Peyer's patch (tissue), 4 donors: ENCODE measurements around the gene CD2AP. TPM values are rescaled to one million over a fixed set of nuclear protein-coding genes. Genes with fewer than 3 reads are reported as not detected.

Source experiments
- DNase-seq, 3 donors: peaks; one replicate each; pipeline ENCODE4 v3.0.0-alpha.2; 2017 to 2019
- H3K27ac ChIP-seq, 4 donors: fragments of 200-600 bp; sonication (generic); one replicate each; pipeline ENCODE4 v1.5.1; 2016 to 2019
- H3K27me3 ChIP-seq, 2 donors: fragments of 200-600 bp; sonication (generic); one replicate each; pipeline ENCODE4 v1.5.1; 2019
- H3K36me3 ChIP-seq, 3 donors: fragments of 200-600 bp; sonication (generic); one replicate each; pipeline ENCODE4 v1.5.1; 2016 to 2019
- H3K4me1 ChIP-seq, 4 donors: fragments of 200-600 bp; sonication (generic); one replicate each; pipeline ENCODE4 v1.5.1; 2016 to 2019
- H3K4me3 ChIP-seq, 4 donors: fragments of 200-600 bp; sonication (generic); 1 replicate in 3 of 4; 2 replicates in 1 of 4; pipeline ENCODE4 v1.5.1; 2016 to 2019; ENCODE audit warnings: mild to moderate bottlenecking in 1 of 4
- H3K9me3 ChIP-seq, 4 donors: fragments of 200-600 bp; sonication (generic); one replicate each; pipeline ENCODE4 v1.5.1; 2016 to 2019; ENCODE audit warnings: mild to moderate bottlenecking in 1 of 4
- CTCF ChIP-seq, 6 experiments: fragments of 450-650 bp in 4 of 6; fragments of 200-600 bp in 2 of 6; sonication (generic) in 1 of 6; IDR thresholded peaks; one replicate each; pipeline ENCODE4 v1.5.1; 2017 to 2019; ENCODE audit warnings: antibody characterized with exemption in 6 of 6, mild to moderate bottlenecking in 3 of 6, moderate library complexity in 1 of 6
- POLR2A ChIP-seq, 2 donors: fragments of 450-650 bp; IDR thresholded peaks; one replicate each; pipeline ENCODE4 v1.5.1; 2017; ENCODE audit warnings: antibody characterized with exemption in 2 of 2, mild to moderate bottlenecking in 2 of 2, moderate library complexity in 2 of 2
- total RNA-seq, 4 donors: library from RNA; depleted of rRNA; stranded (reverse); fragments of >200 nt; gene quantifications; one replicate each; pipeline ENCODE4 v1.1.0, GENCODE V29; 2016

CD2AP gene
- total RNA-seq, 4 donors from 2014 or later: 59.4 to 151 (median 96.8) TPM

- no peak for TF ChIP-seq CTCF (IDR thresholded peaks at IDR 0.05)
- no peak for TF ChIP-seq POLR2A (IDR thresholded peaks at IDR 0.05)
- no peak overlapping the region for H3K4me3 ChIP-seq
- no peak overlapping the region for H3K27ac ChIP-seq
- H3K9me3 ChIP-seq: no peaks in the 10 kb centered on the region
- H3K4me1 ChIP-seq: peaks cover 0 to 9% (median 0%) of the 10 kb centered on the region in 4 donors
- no peaks in the 10 kb centered on the region for H3K27me3 ChIP-seq
- H3K36me3 ChIP-seq: peaks cover 0 to 12% (median 0%) of the 10 kb centered on the region in 3 donors
- no peak for DNase-seq
These were observed 152.4 kb downstream of the CD2AP start for GRCh38 chr6:47629954-47630353.

DNA sequence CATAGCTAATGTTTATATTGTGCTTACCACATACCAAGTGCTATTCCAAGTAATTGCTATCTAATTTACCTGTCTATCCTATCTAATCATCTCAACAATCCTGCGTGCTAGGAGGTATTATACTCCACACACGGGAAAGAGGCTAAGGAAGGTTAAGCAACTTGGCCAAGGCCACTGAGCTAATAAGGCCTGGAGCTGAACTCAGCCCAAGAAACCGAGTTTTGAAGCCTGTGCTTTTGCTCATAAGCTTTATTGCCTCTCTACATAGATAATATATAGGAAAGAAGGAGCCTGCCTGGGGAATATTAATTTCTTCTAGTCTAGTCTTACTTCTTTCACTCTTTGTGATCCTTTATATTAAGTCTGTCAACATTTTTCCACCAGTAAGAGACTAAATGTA lies 153.0 kb downstream of the CD2AP start:
- DNase-seq: no peak
- Histone ChIP-seq H3K27ac (no peak overlapping the region), H3K36me3 (peaks cover 0 to 6% (median 0%) of the 10 kb centered on the region in 3 donors), H3K9me3 (no peaks in the 10 kb centered on the region), H3K4me1 (peaks cover 0 to 9% (median 0%) of the 10 kb centered on the region in 4 donors), H3K4me3 (no peak overlapping the region), H3K27me3 (no peaks in the 10 kb centered on the region)
- TF ChIP-seq POLR2A (IDR thresholded peaks at IDR 0.05) (no peak), CTCF (IDR thresholded peaks at IDR 0.05) (no peak)

- Histone ChIP-seq H3K27ac (peak overlapping the region in 1 of 4 donors; percentile 15), H3K9me3 (no peaks in the 10 kb centered on the region), H3K4me3 (no peak overlapping the region), H3K36me3 (no peaks in the 10 kb centered on the region), H3K4me1 (peaks cover 0 to 9% (median 0%) of the 10 kb centered on the region in 4 donors), H3K27me3 (no peaks in the 10 kb centered on the region)
- DNase-seq: no peak
- TF ChIP-seq POLR2A (IDR thresholded peaks at IDR 0.05) (no peak), CTCF (IDR thresholded peaks at IDR 0.05) (peak; percentile 21 to 77 (median 68))
These were observed 153.7 kb downstream of the CD2AP start for GRCh38 chr6:47631269-47631772.

DNA sequence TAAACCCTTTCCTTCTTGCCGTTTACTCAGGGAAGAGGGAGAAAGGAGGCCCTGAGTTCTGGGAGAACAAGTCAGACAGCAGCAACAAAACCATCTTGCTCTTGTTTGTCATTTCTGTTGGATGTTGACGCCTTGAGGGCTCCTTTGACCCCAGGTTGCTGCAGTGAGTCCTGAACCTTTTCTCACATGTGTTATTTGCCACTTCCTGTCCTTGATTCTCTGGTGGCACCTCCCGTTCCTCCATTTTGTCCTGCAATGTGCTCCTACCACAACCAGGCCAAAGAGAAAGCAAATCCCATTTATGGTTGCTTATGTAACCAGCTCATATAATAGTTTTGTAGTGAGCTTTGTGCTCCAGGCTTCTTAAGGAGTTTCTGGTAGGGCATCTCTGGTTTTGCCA lies 154.2 kb downstream of the CD2AP start:
- peaks cover 0 to 9% (median 0%) of the 10 kb centered on the region in 4 donors for H3K4me1 ChIP-seq
- no peak for TF ChIP-seq CTCF (IDR thresholded peaks at IDR 0.05)
- no peak for TF ChIP-seq POLR2A (IDR thresholded peaks at IDR 0.05)
- H3K27me3 ChIP-seq: no peaks in the 10 kb centered on the region
- H3K27ac ChIP-seq: peak overlapping the region in 1 of 4 donors; percentile 15
- no peak for DNase-seq
- no peaks in the 10 kb centered on the region for H3K9me3 ChIP-seq
- no peak overlapping the region for H3K4me3 ChIP-seq
- H3K36me3 ChIP-seq: no peaks in the 10 kb centered on the region

DNA sequence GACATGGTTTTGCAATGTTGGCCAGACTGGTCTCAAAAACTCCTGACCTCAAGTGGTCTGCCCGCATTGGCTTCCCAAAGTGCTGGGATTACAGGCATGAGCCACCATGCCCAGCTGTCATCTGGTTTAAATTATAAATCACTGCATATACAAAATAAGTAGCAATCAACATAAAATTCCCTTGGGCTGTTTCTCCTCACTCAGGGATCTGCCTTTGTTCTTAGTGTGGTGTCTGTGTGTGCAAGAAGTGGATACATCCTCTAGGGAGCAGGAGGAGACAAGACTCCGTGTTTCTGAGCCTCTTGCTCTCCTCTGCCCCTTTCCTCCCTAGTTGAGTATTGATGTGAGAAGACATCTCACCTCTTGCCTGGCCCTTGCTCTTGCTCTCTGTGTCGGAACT lies 155.6 kb downstream of the CD2AP start:
- H3K27me3 ChIP-seq: no peaks in the 10 kb centered on the region
- no peaks in the 10 kb centered on the region for H3K36me3 ChIP-seq
- peak in 1 of 6 experiments; percentile 12 for TF ChIP-seq CTCF (IDR thresholded peaks at IDR 0.05)
- no peak for TF ChIP-seq POLR2A (IDR thresholded peaks at IDR 0.05)
- H3K9me3 ChIP-seq: no peaks in the 10 kb centered on the region
- H3K4me1 ChIP-seq: peaks cover 0 to 9% (median 0%) of the 10 kb centered on the region in 4 donors
- DNase-seq: no peak
- no peak overlapping the region for H3K27ac ChIP-seq
- H3K4me3 ChIP-seq: no peak overlapping the region
